NCI-H69 (cell line): ENCODE results near the gene TPK1.
"Not testable (repeated sequence)": the region's sequence is repeated elsewhere in the genome, so short reads cannot be mapped to it uniquely, and the experiment has no call there.

ENCODE experiments used
- DNase-seq: peaks from one replicate; lab custom pipeline; 2025; lab: John Stamatoyannopoulos, UW

TPK1 gene

GRCh38 chr7:144629598-144629997, 206.3 kb downstream of the TPK1 start:
- no peak for DNase-seq

DNA sequence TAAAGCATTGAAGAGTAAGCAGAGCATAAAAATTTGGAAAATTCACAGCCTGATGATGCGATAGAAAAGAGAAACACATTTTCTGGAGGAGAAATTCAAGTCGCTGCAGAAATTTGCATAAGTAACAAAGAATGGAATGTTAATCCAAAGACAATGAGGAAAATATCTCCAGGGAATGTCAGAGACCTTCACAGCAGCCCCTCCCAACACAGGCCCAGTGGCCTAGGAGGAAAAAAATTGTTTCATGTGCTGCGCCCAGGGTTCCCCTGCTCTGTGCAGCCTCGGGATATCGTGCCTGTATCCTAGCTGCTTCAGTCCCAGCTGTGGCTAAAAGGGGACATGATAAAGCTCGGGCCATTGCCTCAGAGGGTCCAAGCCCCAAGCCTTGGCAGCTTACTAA, 206.8 kb downstream of the TPK1 start:
- DNase-seq = no peak

- no peak for DNase-seq
These were observed 207.7 kb downstream of the TPK1 start for GRCh38 chr7:144628176-144628575.

GRCh38 chr7:144622745-144623144, 213.1 kb downstream of the TPK1 start:
- peak; percentile 83 for DNase-seq

GRCh38 chr7:144606261-144606660, 229.6 kb downstream of the TPK1 start:
- DNase-seq = no peak

- DNase-seq = no peak
These were observed 238.9 kb downstream of the TPK1 start for GRCh38 chr7:144596953-144597352.

DNA sequence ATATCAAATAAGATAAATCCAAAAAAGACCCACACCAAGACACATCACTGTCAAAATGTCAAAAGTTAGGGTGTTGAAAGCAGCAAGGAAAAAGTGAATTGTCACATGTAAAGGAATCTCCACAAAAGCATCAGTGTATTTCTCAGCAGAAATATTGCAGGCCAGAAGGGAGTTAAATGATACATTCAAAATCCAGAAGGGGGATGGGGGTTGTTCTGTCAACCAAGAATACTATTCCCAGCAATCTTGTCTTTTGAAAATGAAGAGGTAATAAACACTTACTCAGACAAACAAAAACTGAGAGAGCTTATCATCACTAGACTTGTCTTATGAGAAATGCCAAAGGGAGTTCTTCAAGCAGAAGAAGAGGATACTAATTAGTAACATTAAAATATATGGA, 241.3 kb downstream of the TPK1 start:
- DNase-seq = no peak

GRCh38 chr7:144588559-144589051, 247.2 kb downstream of the TPK1 start:
- DNase-seq = no peak

DNA sequence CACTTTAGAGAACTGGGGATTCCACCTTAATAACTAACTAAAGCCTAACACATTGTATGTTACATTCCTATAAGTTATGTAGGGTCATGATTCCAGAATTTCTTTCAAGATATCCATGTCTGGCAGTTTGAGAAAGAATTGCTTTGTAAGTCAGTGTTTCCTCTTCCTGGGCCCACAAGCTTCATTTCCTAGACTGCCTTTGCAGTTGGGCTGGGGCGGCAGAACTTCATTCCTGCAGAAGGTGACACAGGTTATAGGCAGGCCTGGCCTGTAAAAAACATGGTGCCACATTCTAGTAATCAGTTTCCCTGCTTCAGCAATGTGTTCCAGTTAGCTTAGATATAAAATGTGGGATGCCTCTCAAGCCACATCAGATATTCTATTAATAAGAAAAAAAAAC, 248.2 kb downstream of the TPK1 start:
- DNase-seq = no peak

DNA sequence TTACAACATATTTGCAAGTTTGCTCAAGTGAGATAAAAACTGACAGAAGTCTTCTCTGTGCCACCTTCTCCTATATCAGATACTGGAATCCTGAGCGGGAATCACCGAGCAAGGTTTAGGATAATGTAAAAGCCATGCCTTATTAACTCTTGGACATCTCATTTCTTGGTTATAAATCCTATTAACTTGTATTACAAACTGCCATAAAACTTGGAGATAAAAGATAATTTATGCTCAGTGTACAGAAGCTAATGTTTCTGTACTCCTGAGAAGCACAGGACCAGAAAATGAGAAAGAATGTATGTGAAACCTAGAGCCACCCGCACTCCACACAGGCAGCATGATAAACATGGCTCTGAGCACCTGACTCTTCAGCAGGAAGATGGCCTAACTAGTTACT, 251.1 kb downstream of the TPK1 start:
- DNase-seq = peak; percentile 16

- peak; percentile 49 for DNase-seq
These were observed 256.2 kb downstream of the TPK1 start for GRCh38 chr7:144579687-144580086.

GRCh38 chr7:144575456-144575855, 260.4 kb downstream of the TPK1 start:
- DNase-seq = no peak

GRCh38 chr7:144574753-144575152, 261.1 kb downstream of the TPK1 start:
- DNase-seq = not testable (repeated sequence)

- no peak for DNase-seq
These were observed 267.6 kb downstream of the TPK1 start for GRCh38 chr7:144568233-144568632.

- peak; percentile 85 for DNase-seq
These were observed 270.3 kb downstream of the TPK1 start for GRCh38 chr7:144565586-144565985.

GRCh38 chr7:144549861-144550260, 286.0 kb downstream of the TPK1 start:
- DNase-seq = no peak

GRCh38 chr7:144548556-144548955, 287.3 kb downstream of the TPK1 start:
- DNase-seq = no peak

DNA sequence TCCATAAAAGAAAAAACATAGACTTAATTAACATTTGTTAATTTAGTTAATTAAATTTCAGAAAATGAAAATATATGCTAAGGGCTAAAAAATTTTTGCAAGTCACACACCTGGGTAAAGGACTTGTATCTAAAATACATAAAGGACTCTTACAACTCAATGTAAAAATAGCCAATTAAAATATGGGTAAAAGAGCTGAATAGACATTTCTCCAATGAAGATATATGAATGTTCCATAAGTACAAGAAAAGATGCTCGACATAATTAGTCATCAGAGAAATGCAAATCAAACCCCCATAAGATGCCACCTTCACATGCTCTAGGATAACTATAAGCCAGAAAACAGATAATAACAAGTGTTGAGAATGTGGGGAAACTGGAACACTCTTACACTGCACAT, 288.0 kb downstream of the TPK1 start:
- DNase-seq = no peak

DNA sequence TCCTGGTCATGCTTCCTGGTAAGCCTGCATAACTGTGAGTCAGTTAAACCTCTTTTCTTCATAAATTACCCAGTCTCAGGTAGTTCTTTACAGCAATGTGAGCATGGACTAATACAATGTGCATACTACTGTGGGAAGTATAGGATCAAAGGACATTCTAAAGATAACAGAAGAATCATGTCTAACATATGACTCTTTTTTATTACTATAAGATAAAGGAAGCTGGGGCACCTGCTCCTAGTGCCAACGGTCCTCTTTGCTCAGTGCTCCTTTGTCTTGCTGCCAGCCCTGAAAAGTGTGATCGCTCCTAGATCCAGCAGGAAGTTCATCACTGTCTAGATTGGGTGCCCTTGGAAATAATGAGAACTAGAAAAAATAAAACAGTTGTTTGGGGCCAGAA, 289.1 kb downstream of the TPK1 start:
- no peak for DNase-seq

GRCh38 chr7:144545330-144545729, 290.5 kb downstream of the TPK1 start:
- no peak for DNase-seq

- DNase-seq = peak; percentile 54
These were observed 301.0 kb downstream of the TPK1 start for GRCh38 chr7:144534655-144535395.

GRCh38 chr7:144534196-144534595, 301.7 kb downstream of the TPK1 start:
- no peak for DNase-seq

GRCh38 chr7:144531181-144531580, 304.7 kb downstream of the TPK1 start:
- no peak for DNase-seq

GRCh38 chr7:144529269-144529926, 306.5 kb downstream of the TPK1 start:
- DNase-seq = no peak
